Common myeloid progenitor, CD34-positive (primary cell): Measurements from ENCODE around the gene SLC66A1.

Experiments used
- CTCF ChIA-PET: fragments of 350-600 bp; sonication (Branson Sonifier 250); formaldehyde crosslinking; loops from one replicate; lab custom pipeline; 2021; ENCODE audit warnings: antibody characterized with exemption; lab: Charles Lee
- POLR2A ChIA-PET: fragments of 350-600 bp; sonication (Branson Sonifier 250); formaldehyde crosslinking; loops from one replicate; lab custom pipeline; 2021; ENCODE audit warnings: antibody characterized with exemption; lab: Charles Lee
- DNase-seq, 3 donors: peaks; one replicate each; pipeline versions ENCODE4 v3.0.0 to v3.0.0-alpha.2; 2013
- H3K27ac ChIP-seq, 2 experiments: 1 replicate in 1 of 2; 2 replicates in 1 of 2; pipeline ENCODE4 v1.7.0; 2013; ENCODE audit warnings: inconsistent platforms in 2 of 2, low read length in 2 of 2, mild to moderate bottlenecking in 2 of 2, low read depth in 1 of 2, moderate library complexity in 1 of 2; ENCODE audit not compliant: severe bottlenecking in 2 of 2, insufficient read depth in 1 of 2, poor library complexity in 1 of 2
- H3K27me3 ChIP-seq, 5 experiments: replicated peaks in 2 of 5; 1 replicate in 3 of 5; 2 replicates in 2 of 5; pipeline versions ENCODE4 v1.6.1 to v1.7.0; 2013; ENCODE audit warnings: low read length in 4 of 5, mild to moderate bottlenecking in 2 of 5, moderate library complexity in 2 of 5, inconsistent platforms in 1 of 5; ENCODE audit not compliant: insufficient read depth in 5 of 5, control insufficient read depth in 4 of 5
- H3K36me3 ChIP-seq, 4 experiments: 1 replicate in 2 of 4; 2 replicates in 2 of 4; pipeline versions ENCODE4 v1.6.1 to v1.7.0; 2013; ENCODE audit warnings: low read length in 3 of 4, control low read depth in 1 of 4, mild to moderate bottlenecking in 1 of 4; ENCODE audit not compliant: control insufficient read depth in 4 of 4, insufficient read depth in 4 of 4
- H3K4me1 ChIP-seq, 4 experiments: 1 replicate in 3 of 4; 2 replicates in 1 of 4; pipeline versions ENCODE4 v1.6.1 to v1.7.1; 2013; ENCODE audit warnings: low read length in 3 of 4, mild to moderate bottlenecking in 3 of 4, control low read depth in 1 of 4, inconsistent platforms in 1 of 4, moderate library complexity in 1 of 4; ENCODE audit not compliant: control insufficient read depth in 4 of 4, insufficient read depth in 4 of 4; ENCODE audit errors: control extremely low read depth in 1 of 4
- H3K4me3 ChIP-seq, 7 experiments: 1 replicate in 4 of 7; 2 replicates in 3 of 7; pipeline versions ENCODE4 v1.5.1 to v1.7.0; 2013; ENCODE audit warnings: mild to moderate bottlenecking in 7 of 7, low read length in 6 of 7, moderate library complexity in 6 of 7, inconsistent platforms in 2 of 7, low read depth in 2 of 7, control low read depth in 1 of 7; ENCODE audit not compliant: insufficient read depth in 4 of 7, control insufficient read depth in 1 of 7; ENCODE audit errors: extremely low read depth in 1 of 7
- H3K9me3 ChIP-seq, 5 experiments: 1 replicate in 4 of 5; 2 replicates in 1 of 5; pipeline versions ENCODE4 v1.6.1 to v1.7.1; 2013; ENCODE audit warnings: low read length in 4 of 5, mild to moderate bottlenecking in 2 of 5, inconsistent platforms in 1 of 5, low read depth in 1 of 5, moderate library complexity in 1 of 5; ENCODE audit not compliant: control insufficient read depth in 4 of 5, insufficient read depth in 2 of 5; ENCODE audit errors: control extremely low read depth in 1 of 5
- WGBS: methylation state at CpG from one replicate; pipeline ENCODE4 v1.1.5; 2013; ENCODE audit not compliant: insufficient coverage; 5-methylcytosine and 5-hydroxymethylcytosine counted together

SLC66A1 gene

DNA sequence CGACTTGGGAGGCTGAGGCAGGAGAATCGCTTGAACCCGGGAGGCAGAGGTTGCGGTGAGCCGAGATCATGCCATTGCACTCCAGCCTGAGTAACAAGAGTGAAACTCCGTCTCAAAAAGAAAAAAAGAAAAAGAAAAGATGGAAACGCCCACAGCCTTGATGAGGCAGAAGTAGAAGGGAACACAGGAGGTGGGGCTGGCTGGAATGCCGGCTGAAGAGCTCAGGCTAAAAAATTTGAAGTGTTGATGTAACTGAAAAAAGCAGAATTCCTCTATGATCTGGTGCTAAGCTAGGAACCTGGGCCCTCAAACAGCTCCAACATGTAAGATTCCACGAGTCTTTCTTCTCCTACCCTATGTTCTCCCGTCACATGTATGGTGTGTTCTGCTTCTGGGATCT lies 53.6 kb downstream of the SLC66A1 start:
- H3K9me3 ChIP-seq: no peaks in the 10 kb centered on the region
- 98% methylated on average over 6 of the region's 10 CpGs for WGBS
- ChIA-PET CTCF (interaction anchor here (0.9 to 1.0 kb wide), 2 partner anchors 15 to 22 kb away, joined by 3 to 4 read pairs; no protein-coding TSS in a partner anchor), POLR2A (no interaction called here)
- no peaks in the 10 kb centered on the region for H3K27me3 ChIP-seq
- no peak overlapping the region for H3K4me3 ChIP-seq
- DNase-seq: no peak
- H3K27ac ChIP-seq: no peak overlapping the region
- peaks cover 0 to 47% (median 22%) of the 10 kb centered on the region in 4 experiments for H3K4me1 ChIP-seq
- peaks cover 0 to 19% (median 4%) of the 10 kb centered on the region in 4 experiments for H3K36me3 ChIP-seq

DNA sequence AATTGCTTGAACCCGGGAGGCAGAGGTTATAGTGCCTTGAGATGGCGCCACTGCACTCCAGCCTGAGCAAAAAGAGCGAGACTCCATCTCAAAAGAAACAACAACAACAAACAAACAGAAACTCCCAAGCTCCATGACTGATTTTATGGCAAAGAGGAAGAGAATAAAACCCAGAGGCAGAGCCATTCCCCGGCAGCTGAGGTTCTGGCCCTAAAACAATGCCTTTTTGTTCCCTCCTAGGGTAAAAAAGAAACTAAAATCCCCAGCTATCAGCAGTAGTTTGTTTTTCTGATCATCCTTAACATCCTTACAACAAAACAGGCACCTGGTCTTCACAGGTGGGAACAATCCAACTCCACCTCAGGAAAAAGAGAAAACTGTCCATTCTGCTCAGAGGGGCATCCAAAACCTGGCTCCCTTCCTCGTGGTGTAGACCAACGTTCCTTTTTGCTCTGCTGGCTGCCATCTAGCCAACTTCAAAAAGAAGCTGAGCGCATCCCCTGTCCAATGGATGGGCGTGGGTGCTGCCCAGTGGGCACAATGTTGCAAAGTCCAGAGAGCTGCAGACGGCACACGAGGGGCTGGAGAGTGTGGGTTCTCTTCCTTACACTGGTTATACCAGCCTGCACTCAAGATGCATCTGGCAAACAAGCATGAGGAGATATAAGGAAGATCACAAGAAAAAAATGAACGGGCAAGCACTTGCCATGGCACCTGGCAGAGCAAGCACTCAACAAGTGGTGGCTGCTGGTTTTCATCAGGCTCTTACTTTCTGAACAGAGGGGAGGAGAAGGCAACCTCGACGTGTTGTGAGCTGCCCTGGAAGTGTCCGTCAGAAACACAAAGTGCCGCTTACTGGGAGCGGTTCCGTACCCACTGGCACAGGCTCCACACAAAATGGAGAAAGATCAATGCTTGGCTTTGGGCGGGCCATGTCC lies 54.7 kb downstream of the SLC66A1 start:
- Histone ChIP-seq H3K4me3 (no peak overlapping the region), H3K27me3 (no peaks in the 10 kb centered on the region), H3K36me3 (peaks cover 0 to 21% (median 4%) of the 10 kb centered on the region in 4 experiments), H3K9me3 (no peaks in the 10 kb centered on the region), H3K4me1 (peaks cover 0 to 47% (median 24%) of the 10 kb centered on the region in 4 experiments), H3K27ac (no peak overlapping the region)
- CTCF ChIA-PET: interaction anchor here (0.9 to 2.3 kb wide), 4 partner anchors 10 to 23 kb away, joined by 3 to 8 read pairs (median 4); no protein-coding TSS in a partner anchor
- POLR2A ChIA-PET: interaction anchor here (0.6 kb wide), 1 partner anchor 42 kb away, joined by 4 read pairs; no protein-coding TSS in a partner anchor
- no peak for DNase-seq
- 93% methylated on average over 15 of the region's 18 CpGs for WGBS

DNA sequence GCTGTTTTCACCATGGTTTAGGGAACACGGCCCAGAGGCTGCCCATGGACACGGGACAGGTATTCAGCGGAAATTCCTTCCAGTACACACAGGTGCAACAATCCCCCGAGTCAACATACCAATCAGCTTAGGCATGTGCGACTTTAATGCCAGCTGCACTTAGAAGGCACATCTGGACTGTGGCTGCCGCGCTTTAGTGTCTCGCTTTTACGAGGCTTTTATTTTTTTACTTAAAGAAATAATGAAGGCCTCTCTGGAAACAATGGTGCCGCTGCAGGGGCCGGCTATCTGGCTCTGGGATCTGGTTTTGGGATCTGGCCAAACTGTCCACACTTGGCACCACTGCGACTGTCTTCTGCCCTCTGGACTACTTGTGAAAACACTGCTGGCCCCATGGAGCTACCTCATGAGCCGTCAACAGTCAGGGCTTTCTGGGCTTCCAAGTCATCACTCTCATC lies 55.5 kb downstream of the SLC66A1 start:
- ChIA-PET POLR2A (interaction anchor here (0.6 kb wide), 1 partner anchor 41 kb away, joined by 4 read pairs; no protein-coding TSS in a partner anchor), CTCF (interaction anchor here (0.5 to 2.3 kb wide), 5 partner anchors 9 to 82 kb away, joined by 3 to 8 read pairs (median 3); no protein-coding TSS in a partner anchor)
- Histone ChIP-seq H3K27ac (no peak overlapping the region), H3K27me3 (no peaks in the 10 kb centered on the region), H3K36me3 (peaks cover 0 to 23% (median 7%) of the 10 kb centered on the region in 4 experiments), H3K9me3 (no peaks in the 10 kb centered on the region), H3K4me3 (no peak overlapping the region), H3K4me1 (peaks cover 0 to 49% (median 26%) of the 10 kb centered on the region in 4 experiments)
- WGBS: 95% methylated on average over 13 of the region's 13 CpGs
- DNase-seq: no peak

DNA sequence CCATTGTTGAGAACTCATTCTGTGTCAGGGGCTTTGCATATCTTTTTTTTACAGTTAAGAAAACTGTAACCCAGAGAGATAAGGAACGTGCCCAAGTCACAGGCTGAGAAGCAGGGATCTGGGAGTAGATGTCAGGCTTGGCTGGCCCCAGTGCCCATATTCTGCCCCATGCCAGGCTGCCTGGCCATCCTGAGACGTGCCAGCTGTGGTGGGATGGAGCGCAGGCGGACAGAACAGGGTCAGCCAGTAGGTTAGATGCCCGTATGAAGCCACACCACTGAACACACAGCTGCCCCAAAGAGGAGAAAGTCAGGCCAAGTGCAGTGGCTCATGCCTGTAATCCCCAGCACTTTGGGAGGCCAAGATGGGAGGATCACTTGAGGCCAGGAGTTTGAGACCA lies 55.9 kb downstream of the SLC66A1 start:
- Histone ChIP-seq H3K4me3 (no peak overlapping the region), H3K36me3 (peaks cover 0 to 27% (median 7%) of the 10 kb centered on the region in 4 experiments), H3K9me3 (no peaks in the 10 kb centered on the region), H3K27me3 (no peaks in the 10 kb centered on the region), H3K27ac (no peak overlapping the region), H3K4me1 (peaks cover 0 to 53% (median 26%) of the 10 kb centered on the region in 4 experiments)
- CTCF ChIA-PET: interaction anchor here (0.5 to 2.3 kb wide), 3 partner anchors 8 to 82 kb away, joined by 3 to 8 read pairs (median 3); no protein-coding TSS in a partner anchor
- POLR2A ChIA-PET: no interaction called here
- 92% methylated on average over 2 of the region's 5 CpGs for WGBS
- no peak for DNase-seq

DNA sequence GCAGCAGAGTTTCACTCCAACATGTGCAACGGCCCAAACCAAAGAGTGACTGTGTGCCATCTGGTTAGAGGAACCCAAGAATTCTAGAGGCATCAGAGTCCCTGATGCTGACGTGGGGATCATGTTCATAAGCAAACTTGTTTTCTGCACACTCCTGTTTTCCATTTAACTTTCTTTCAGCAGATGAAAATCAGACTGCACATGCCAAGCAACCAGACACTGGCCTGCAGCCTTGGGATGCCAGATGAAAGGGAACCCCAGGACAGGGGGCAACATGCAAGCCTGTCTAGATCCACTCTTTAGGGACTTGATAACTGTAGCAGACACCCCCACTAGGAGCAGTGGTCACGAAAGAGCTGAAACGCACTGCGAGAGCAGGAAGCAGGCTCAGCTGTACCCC lies 56.8 kb downstream of the SLC66A1 start:
- 45% methylated on average over 2 of the region's 5 CpGs for WGBS
- Histone ChIP-seq H3K4me1 (peaks cover 0 to 56% (median 26%) of the 10 kb centered on the region in 4 experiments), H3K27ac (no peak overlapping the region), H3K27me3 (no peaks in the 10 kb centered on the region), H3K9me3 (no peaks in the 10 kb centered on the region), H3K36me3 (peaks cover 0 to 31% (median 10%) of the 10 kb centered on the region in 4 experiments), H3K4me3 (no peak overlapping the region)
- no peak for DNase-seq
- POLR2A ChIA-PET: no interaction called here
- CTCF ChIA-PET: interaction anchor here (1.3 to 2.3 kb wide), 2 partner anchors 7 to 15 kb away, joined by 3 to 8 read pairs; no protein-coding TSS in a partner anchor

DNA sequence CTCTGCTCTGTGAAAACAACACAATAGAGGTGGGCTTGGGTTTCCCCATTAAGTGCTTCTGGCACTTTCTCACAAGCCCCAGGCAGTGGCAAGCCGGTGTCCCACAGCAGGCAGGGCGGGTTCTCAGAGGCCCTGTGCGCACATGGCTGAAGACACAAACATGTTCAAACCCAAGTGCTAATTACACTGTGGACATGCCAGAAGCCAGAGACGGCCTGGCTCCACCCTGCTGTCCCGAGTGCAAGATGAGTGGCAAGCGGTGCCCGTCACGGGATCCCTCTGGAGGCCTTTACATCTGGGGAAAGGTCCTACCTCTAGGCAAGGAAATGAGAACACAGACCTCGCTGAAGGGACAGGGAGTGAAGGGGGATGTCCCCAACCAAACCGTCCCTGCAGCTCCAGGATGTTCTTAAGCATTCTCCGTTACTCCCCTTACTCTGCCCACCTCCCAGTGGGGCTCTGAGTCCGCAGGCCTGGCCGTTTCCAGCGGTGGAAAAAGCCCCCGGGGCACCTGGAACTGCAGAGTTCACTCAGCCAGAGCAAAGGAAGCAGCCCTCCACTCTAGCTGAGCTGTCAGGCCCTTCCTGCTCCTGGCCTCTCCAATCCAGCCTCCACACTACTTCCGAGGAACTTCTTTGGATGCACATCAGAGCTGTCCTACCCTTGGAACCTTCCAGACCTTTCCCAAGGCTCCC lies 57.4 kb downstream of the SLC66A1 start:
- 76% methylated on average over 14 of the region's 16 CpGs for WGBS
- H3K27me3 ChIP-seq: no peaks in the 10 kb centered on the region
- H3K9me3 ChIP-seq: no peaks in the 10 kb centered on the region
- H3K4me3 ChIP-seq: peak overlapping the region in 1 of 7 experiments; percentile 12
- H3K27ac ChIP-seq: peak overlapping the region in 1 of 2 experiments; percentile 28
- CTCF ChIA-PET: interaction anchor here (1.4 to 2.3 kb wide), 2 partner anchors 16 to 26 kb away, joined by 4 to 8 read pairs; no protein-coding TSS in a partner anchor
- H3K36me3 ChIP-seq: peaks cover 0 to 37% (median 14%) of the 10 kb centered on the region in 4 experiments
- no peak for DNase-seq
- POLR2A ChIA-PET: no interaction called here
- peaks cover 0 to 62% (median 26%) of the 10 kb centered on the region in 4 experiments for H3K4me1 ChIP-seq
